Epithelial cell of prostate (primary cell): ENCODE measurements around the gene TP53AIP1.
A peak's percentile ranks its signal among the peaks of the same experiment; 100 is the strongest.

Experiments used
- DNase-seq: peaks from one replicate; pipeline ENCODE4 v3.0.0-alpha.2; 2011; ENCODE audit warnings: low read depth, low spot score
- H3K27ac ChIP-seq: fragments of 450-650 bp; 2 replicates; pipeline ENCODE4 v1.5.1; 2017; ENCODE audit warnings: mild to moderate bottlenecking

TP53AIP1 gene

GRCh38 chr11:128908391-128909246, 34.1 kb downstream of the TP53AIP1 start:
- peak overlapping the region; percentile 80 for H3K27ac ChIP-seq
- no peak for DNase-seq

GRCh38 chr11:128907585-128907984, 35.1 kb downstream of the TP53AIP1 start:
- no peak for DNase-seq
- peak overlapping the region; percentile 80 for H3K27ac ChIP-seq

GRCh38 chr11:128906185-128907050, 36.3 kb downstream of the TP53AIP1 start:
- peak overlapping the region; percentile 73 for H3K27ac ChIP-seq
- no peak for DNase-seq

GRCh38 chr11:128905345-128906184, 37.1 kb downstream of the TP53AIP1 start:
- H3K27ac ChIP-seq: peak overlapping the region; percentile 73
- no peak for DNase-seq

GRCh38 chr11:128904656-128905344, 37.9 kb downstream of the TP53AIP1 start:
- H3K27ac ChIP-seq: peak overlapping the region; percentile 73
- DNase-seq: no peak

GRCh38 chr11:128904303-128904655, 38.4 kb downstream of the TP53AIP1 start:
- DNase-seq: no peak
- H3K27ac ChIP-seq: peak overlapping the region; percentile 73

GRCh38 chr11:128903248-128904061, 39.2 kb downstream of the TP53AIP1 start:
- peak overlapping the region; percentile 63 for H3K27ac ChIP-seq
- peak; percentile 57 for DNase-seq

- peak overlapping the region; percentile 63 for H3K27ac ChIP-seq
- no peak for DNase-seq
Measured at GRCh38 chr11:128902515-128903066, 40.1 kb downstream of the TP53AIP1 start.

- H3K27ac ChIP-seq: peak overlapping the region; percentile 63
- DNase-seq: no peak
Measured at GRCh38 chr11:128901653-128902514, 40.8 kb downstream of the TP53AIP1 start.

GRCh38 chr11:128900468-128900867, 42.2 kb downstream of the TP53AIP1 start:
- H3K27ac ChIP-seq: no peak overlapping the region
- no peak for DNase-seq

GRCh38 chr11:128898580-128899344, 43.9 kb downstream of the TP53AIP1 start:
- DNase-seq: no peak
- peak overlapping the region; percentile 20 for H3K27ac ChIP-seq

GRCh38 chr11:128897826-128898225, 44.8 kb downstream of the TP53AIP1 start:
- no peak for DNase-seq
- H3K27ac ChIP-seq: no peak overlapping the region

- no peak for DNase-seq
- no peak overlapping the region for H3K27ac ChIP-seq
Measured at GRCh38 chr11:128896356-128896755, 46.3 kb downstream of the TP53AIP1 start.

GRCh38 chr11:128895526-128895925, 47.1 kb downstream of the TP53AIP1 start:
- DNase-seq: no peak
- H3K27ac ChIP-seq: no peak overlapping the region

- no peak for DNase-seq
- no peak overlapping the region for H3K27ac ChIP-seq
Measured at GRCh38 chr11:128894685-128895084, 48.0 kb downstream of the TP53AIP1 start.

GRCh38 chr11:128894286-128894681, 48.4 kb downstream of the TP53AIP1 start:
- H3K27ac ChIP-seq: no peak overlapping the region
- DNase-seq: no peak
